MM.1S (cell line): Measurements from ENCODE around the gene CA5A.

ENCODE experiments used
- DNase-seq: peaks from one replicate; pipeline ENCODE4 v3.0.0-alpha.2; 2015
- H2AFZ ChIP-seq: fragments of 300-600 bp; sonication (generic); 2 replicates; pipeline ENCODE4 v1.6.0; 2016; ENCODE audit warnings: antibody characterized with exemption, low read length
- H3F3A ChIP-seq: fragments of 300-600 bp; sonication (generic); 2 replicates; pipeline ENCODE4 v1.6.1; 2016; ENCODE audit warnings: mild to moderate bottlenecking, antibody characterized with exemption, low read length, moderate library complexity, mixed read lengths; ENCODE audit not compliant: insufficient read depth
- H3K27ac ChIP-seq: fragments of 300-600 bp; sonication (generic); 2 replicates; pipeline ENCODE4 v1.5.1; 2016; ENCODE audit warnings: mild to moderate bottlenecking, low read length
- H3K27me3 ChIP-seq: fragments of 300-600 bp; sonication (generic); replicated peaks from 2 replicates; pipeline ENCODE4 v1.6.0; 2016; ENCODE audit warnings: low read length; ENCODE audit not compliant: insufficient read depth
- H3K36me3 ChIP-seq: fragments of 300-600 bp; sonication (generic); replicated peaks from 2 replicates; pipeline ENCODE4 v1.6.1; 2016; ENCODE audit warnings: mild to moderate bottlenecking, low read length, mixed read lengths; ENCODE audit not compliant: insufficient read depth
- H3K4me1 ChIP-seq: fragments of 300-600 bp; sonication (generic); 2 replicates; pipeline ENCODE4 v1.6.1; 2016; ENCODE audit warnings: low read length, mixed read lengths
- H3K4me2 ChIP-seq: fragments of 300-600 bp; sonication (generic); 2 replicates; pipeline ENCODE4 v1.6.0; 2016; ENCODE audit warnings: low read depth, low read length
- H3K4me3 ChIP-seq: fragments of 300-600 bp; sonication (generic); 2 replicates; pipeline ENCODE4 v1.5.1; 2016; ENCODE audit warnings: low read length, mixed read lengths
- H3K79me2 ChIP-seq: fragments of 300-600 bp; sonication (generic); 2 replicates; pipeline ENCODE4 v1.6.1; 2016; ENCODE audit warnings: mixed run types, low read length, mixed read lengths
- H3K9ac ChIP-seq: fragments of 300-600 bp; sonication (generic); 2 replicates; pipeline ENCODE4 v1.6.1; 2016; ENCODE audit warnings: low read length, mixed read lengths
- H3K9me2 ChIP-seq: fragments of 300-600 bp; sonication (generic); replicated peaks from 2 replicates; pipeline ENCODE4 v1.6.1; 2016; ENCODE audit warnings: mild to moderate bottlenecking, low read length, mixed read lengths; ENCODE audit not compliant: insufficient read depth
- H3K9me3 ChIP-seq: fragments of 300-600 bp; sonication (generic); replicated peaks from 2 replicates; pipeline ENCODE4 v1.6.1; 2016; ENCODE audit warnings: mild to moderate bottlenecking, low read length, mixed read lengths; ENCODE audit not compliant: insufficient read depth
- H4K20me1 ChIP-seq: fragments of 300-600 bp; sonication (generic); 2 replicates; pipeline ENCODE4 v1.6.1; 2016; ENCODE audit warnings: mild to moderate bottlenecking, low read length, moderate library complexity, mixed read lengths; ENCODE audit not compliant: insufficient read depth
- EZH2 ChIP-seq: fragments of 300-600 bp; sonication (generic); optimal IDR thresholded peaks from 2 replicates; pipeline ENCODE3; 2017; ENCODE audit warnings: low read depth, mild to moderate bottlenecking, antibody characterized with exemption, low read length, mixed read lengths
- EZH2phosphoT487 ChIP-seq: fragments of 300-600 bp; sonication (generic); IDR thresholded peaks from 2 replicates; pipeline ENCODE4 v1.6.1; 2018; ENCODE audit warnings: antibody characterized with exemption, low read length
- TF ChIP-seq, protein P1 (sequence below): fragments of 300-600 bp; sonication (generic); IDR thresholded peaks from 2 replicates; pipeline ENCODE4 v1.5.1; 2016; ENCODE audit warnings: antibody characterized with exemption, low read length, mixed read lengths

Gene CA5A

GRCh38 chr16:87954361-87954760 lies 18.0 kb upstream of the CA5A start:
- Histone ChIP-seq H3K4me1 (peaks cover 28% of the 10 kb centered on the region), H3K4me2 (no peak overlapping the region; the same call in 1 of the 2 replicates)

GRCh38 chr16:87953308-87954215 lies 17.2 kb upstream of the CA5A start:
- TF ChIP-seq EZH2phosphoT487 (no peak), EZH2 (no peak)
- TF ChIP-seq, protein P1, sequence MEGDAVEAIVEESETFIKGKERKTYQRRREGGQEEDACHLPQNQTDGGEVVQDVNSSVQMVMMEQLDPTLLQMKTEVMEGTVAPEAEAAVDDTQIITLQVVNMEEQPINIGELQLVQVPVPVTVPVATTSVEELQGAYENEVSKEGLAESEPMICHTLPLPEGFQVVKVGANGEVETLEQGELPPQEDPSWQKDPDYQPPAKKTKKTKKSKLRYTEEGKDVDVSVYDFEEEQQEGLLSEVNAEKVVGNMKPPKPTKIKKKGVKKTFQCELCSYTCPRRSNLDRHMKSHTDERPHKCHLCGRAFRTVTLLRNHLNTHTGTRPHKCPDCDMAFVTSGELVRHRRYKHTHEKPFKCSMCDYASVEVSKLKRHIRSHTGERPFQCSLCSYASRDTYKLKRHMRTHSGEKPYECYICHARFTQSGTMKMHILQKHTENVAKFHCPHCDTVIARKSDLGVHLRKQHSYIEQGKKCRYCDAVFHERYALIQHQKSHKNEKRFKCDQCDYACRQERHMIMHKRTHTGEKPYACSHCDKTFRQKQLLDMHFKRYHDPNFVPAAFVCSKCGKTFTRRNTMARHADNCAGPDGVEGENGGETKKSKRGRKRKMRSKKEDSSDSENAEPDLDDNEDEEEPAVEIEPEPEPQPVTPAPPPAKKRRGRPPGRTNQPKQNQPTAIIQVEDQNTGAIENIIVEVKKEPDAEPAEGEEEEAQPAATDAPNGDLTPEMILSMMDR, result no peak
- peaks cover 17% of the 10 kb centered on the region for H3F3A ChIP-seq
- H3K9me2 ChIP-seq, result no peaks in the 10 kb centered on the region
- no peak overlapping the region for H3K27ac ChIP-seq
- H4K20me1 ChIP-seq, result no peaks in the 10 kb centered on the region
- no peaks in the 10 kb centered on the region for H3K27me3 ChIP-seq
- peaks cover 28% of the 10 kb centered on the region for H3K4me1 ChIP-seq
- H3K4me3 ChIP-seq, result no peak overlapping the region
- H3K4me2 ChIP-seq, result no peak overlapping the region
- no peak for DNase-seq
- H3K36me3 ChIP-seq, result no peaks in the 10 kb centered on the region
- no peaks in the 10 kb centered on the region for H3K9me3 ChIP-seq
- H3K9ac ChIP-seq, result no peak overlapping the region
- H2AFZ ChIP-seq, result no peak overlapping the region
- peaks cover 62% of the 10 kb centered on the region for H3K79me2 ChIP-seq

More at GRCh38 chr16:87954361-87954760, 18.0 kb upstream of the CA5A start:
- TF ChIP-seq EZH2phosphoT487 (no peak), EZH2 (no peak)
- TF ChIP-seq, protein P1, result no peak
- Histone ChIP-seq H3K9ac (no peak overlapping the region), H3K27me3 (no peaks in the 10 kb centered on the region), H3K9me3 (no peaks in the 10 kb centered on the region), H3K9me2 (no peaks in the 10 kb centered on the region), H3K4me3 (no peak overlapping the region), H2AFZ (no peak overlapping the region), H3K27ac (peak overlapping the region; percentile 99; the same call in 1 of the 2 replicates), H3K36me3 (no peaks in the 10 kb centered on the region), H4K20me1 (no peaks in the 10 kb centered on the region), H3F3A (peaks cover 17% of the 10 kb centered on the region), H3K79me2 (peaks cover 70% of the 10 kb centered on the region)
- no peak for DNase-seq

GRCh38 chr16:87952751-87953150 lies 16.4 kb upstream of the CA5A start:
- Histone ChIP-seq H4K20me1 (no peaks in the 10 kb centered on the region), H3K9me2 (no peaks in the 10 kb centered on the region), H2AFZ (no peak overlapping the region), H3K4me3 (no peak overlapping the region), H3K79me2 (peaks cover 53% of the 10 kb centered on the region), H3K9ac (no peak overlapping the region), H3K9me3 (no peaks in the 10 kb centered on the region), H3K4me1 (peaks cover 28% of the 10 kb centered on the region), H3K36me3 (no peaks in the 10 kb centered on the region), H3K27ac (no peak overlapping the region), H3F3A (peaks cover 17% of the 10 kb centered on the region), H3K4me2 (peak overlapping the region; percentile 86; the same call in 1 of the 2 replicates), H3K27me3 (no peaks in the 10 kb centered on the region)
- DNase-seq, result no peak
- TF ChIP-seq, protein P1, result no peak
- TF ChIP-seq EZH2, result no peak
- TF ChIP-seq EZH2phosphoT487, result no peak
